ENCODE measurements around the gene DLAT.
"Not testable (repeated sequence)": the region's sequence is repeated elsewhere in the genome, so short reads cannot be mapped to it uniquely, and the experiment has no call there.

DLAT gene

GRCh38 chr11:112017538-112017937, 7.7 kb upstream of the DLAT start:
- Mint-ChIP-seq H3K4me3 (no peak overlapping the region), H3K9me3 (no peaks in the 10 kb centered on the region), H3K27ac (no peak overlapping the region), H3K36me3 (ENCODE audit: low read depth) (no peaks in the 10 kb centered on the region), H3K27me3 (ENCODE audit: low read depth) (no peaks in the 10 kb centered on the region), H3K4me1 (ENCODE audit: low read depth) (no peaks in the 10 kb centered on the region)

DNA sequence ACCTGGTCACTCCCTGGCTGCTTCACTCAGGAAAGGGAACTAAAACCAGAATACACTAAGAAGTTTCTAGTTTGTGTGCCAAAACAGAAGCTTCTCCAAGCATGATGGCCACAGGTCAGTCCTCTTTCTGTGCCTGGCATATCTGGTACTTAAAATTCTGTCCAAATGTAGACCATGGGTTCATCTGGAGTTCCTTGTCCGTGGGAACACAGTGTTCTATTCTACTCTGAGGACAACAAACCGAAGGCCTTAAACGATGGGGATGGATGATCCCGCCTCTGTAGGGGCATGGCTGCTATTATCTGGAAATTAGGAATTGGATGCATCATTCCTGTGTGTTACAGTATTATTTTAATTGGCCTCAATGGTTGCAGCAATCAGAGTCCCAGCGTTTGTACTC, 6.1 kb upstream of the DLAT start:
- H3K4me3 Mint-ChIP-seq, result no peak overlapping the region
- H3K27me3 Mint-ChIP-seq (ENCODE audit: low read depth), result no peaks in the 10 kb centered on the region
- H3K27ac Mint-ChIP-seq, result no peak overlapping the region
- peaks cover 5% of the 10 kb centered on the region for H3K4me1 Mint-ChIP-seq (ENCODE audit: low read depth)
- no peaks in the 10 kb centered on the region for H3K36me3 Mint-ChIP-seq (ENCODE audit: low read depth)
- no peaks in the 10 kb centered on the region for H3K9me3 Mint-ChIP-seq

- Mint-ChIP-seq H3K27me3 (ENCODE audit: low read depth) (no peaks in the 10 kb centered on the region), H3K4me3 (peak overlapping the region; percentile 15), H3K27ac (no peak overlapping the region), H3K4me1 (ENCODE audit: low read depth) (peaks cover 17% of the 10 kb centered on the region), H3K36me3 (ENCODE audit: low read depth) (peaks cover 2% of the 10 kb centered on the region), H3K9me3 (no peaks in the 10 kb centered on the region)
These were observed 2.1 kb upstream of the DLAT start for GRCh38 chr11:112023104-112023503.

DNA sequence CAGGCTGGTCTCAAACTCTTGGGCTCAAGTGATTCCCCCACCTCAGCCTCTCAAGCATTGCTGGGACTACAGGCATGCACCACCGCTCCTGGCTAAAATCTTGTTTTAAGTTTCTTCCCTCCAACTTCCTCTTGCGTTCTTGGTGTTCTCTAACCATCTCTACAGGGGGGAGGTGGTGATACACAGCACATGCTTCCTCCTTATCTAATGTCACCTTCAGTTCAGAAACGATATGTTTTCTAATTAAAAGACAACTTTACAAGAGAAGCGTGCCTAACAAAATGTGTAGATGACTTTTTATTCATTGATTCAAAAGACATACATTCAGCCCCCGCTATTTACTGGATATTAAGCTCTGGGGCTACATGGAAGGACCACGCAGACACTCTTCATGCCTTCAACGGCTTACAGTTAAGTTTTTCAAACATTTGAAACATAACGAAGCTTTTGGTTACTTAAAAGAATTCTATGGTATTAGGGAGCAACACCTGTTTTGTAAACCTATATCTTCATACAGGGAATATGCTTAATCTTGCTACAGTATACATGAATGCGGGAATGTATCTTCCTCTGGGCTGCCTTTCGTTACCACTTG, 933 bp upstream of the DLAT start:
- H3K9me3 Mint-ChIP-seq, result no peaks in the 10 kb centered on the region
- H3K4me1 Mint-ChIP-seq (ENCODE audit: low read depth), result peaks cover 19% of the 10 kb centered on the region
- H3K4me3 Mint-ChIP-seq, result peak overlapping the region; percentile 100
- H3K27me3 Mint-ChIP-seq (ENCODE audit: low read depth), result no peaks in the 10 kb centered on the region
- H3K36me3 Mint-ChIP-seq (ENCODE audit: low read depth), result peaks cover 9% of the 10 kb centered on the region
- peak overlapping the region; percentile 99 for H3K27ac Mint-ChIP-seq

DNA sequence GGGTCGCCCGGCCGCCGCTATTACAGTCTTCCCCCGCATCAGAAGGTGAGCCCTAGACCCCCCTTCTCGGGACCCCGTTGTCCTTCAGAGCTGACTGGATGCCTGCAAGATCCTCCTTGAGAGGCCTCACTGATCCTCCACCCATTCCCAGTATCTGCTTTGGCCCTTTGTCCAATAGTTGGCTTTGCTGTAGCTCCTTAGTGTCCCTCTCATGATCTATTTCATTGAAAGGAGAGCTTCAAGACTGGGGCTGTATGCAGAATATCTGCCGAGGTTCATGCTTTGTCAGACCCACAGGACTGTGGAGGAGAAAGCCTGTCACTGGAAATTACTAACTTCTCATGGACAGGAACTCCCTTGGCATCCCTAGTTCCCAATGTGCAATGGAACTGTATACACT, 499 bp downstream of the DLAT start:
- H3K4me1 Mint-ChIP-seq (ENCODE audit: low read depth), result peaks cover 21% of the 10 kb centered on the region
- H3K4me3 Mint-ChIP-seq, result peak overlapping the region; percentile 100
- H3K9me3 Mint-ChIP-seq, result no peaks in the 10 kb centered on the region
- peaks cover 20% of the 10 kb centered on the region for H3K36me3 Mint-ChIP-seq (ENCODE audit: low read depth)
- H3K27me3 Mint-ChIP-seq (ENCODE audit: low read depth), result no peaks in the 10 kb centered on the region
- H3K27ac Mint-ChIP-seq, result peak overlapping the region; percentile 99

DNA sequence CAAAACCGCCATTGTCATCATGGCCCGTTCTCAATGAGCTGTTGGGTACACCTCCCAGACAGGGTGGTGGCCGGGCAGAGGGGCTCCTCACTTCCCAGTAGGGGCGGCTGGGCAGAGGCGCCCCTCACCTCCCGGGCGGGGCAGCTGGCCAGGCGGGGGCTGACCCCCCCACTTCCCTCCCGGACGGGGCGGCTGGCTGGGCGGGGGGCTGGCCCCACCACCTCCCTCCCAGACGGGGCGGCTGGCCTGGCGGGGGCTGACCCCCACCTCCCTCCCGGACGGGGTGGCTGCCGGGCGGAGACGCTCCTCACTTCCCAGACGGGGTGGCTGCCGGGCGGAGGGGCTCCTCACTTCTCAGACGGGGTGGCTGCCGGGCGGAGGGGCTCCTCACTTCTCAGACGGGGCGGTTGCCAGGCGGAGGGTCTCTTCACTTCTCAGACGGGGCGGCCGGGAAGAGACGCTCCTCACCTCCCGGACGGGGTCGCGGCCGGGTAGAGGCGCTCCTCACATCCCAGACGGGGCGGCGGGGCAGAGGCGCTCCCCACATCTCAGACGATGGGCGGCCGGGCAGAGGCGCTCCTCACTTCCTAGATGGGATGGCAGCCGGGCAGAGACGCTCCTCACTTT, 1.7 kb downstream of the DLAT start:
- not testable (repeated sequence) for H3K27ac Mint-ChIP-seq; H3K9me3 Mint-ChIP-seq; H3K27me3 Mint-ChIP-seq (ENCODE audit: low read depth); H3K4me3 Mint-ChIP-seq
- peaks cover 23% of the 10 kb centered on the region for H3K36me3 Mint-ChIP-seq (ENCODE audit: low read depth)
- peaks cover 21% of the 10 kb centered on the region for H3K4me1 Mint-ChIP-seq (ENCODE audit: low read depth)

- Mint-ChIP-seq H3K4me1 (ENCODE audit: low read depth) (peaks cover 12% of the 10 kb centered on the region), H3K36me3 (ENCODE audit: low read depth) (peaks cover 37% of the 10 kb centered on the region), H3K27me3 (ENCODE audit: low read depth) (no peaks in the 10 kb centered on the region), H3K27ac (no peak overlapping the region), H3K4me3 (no peak overlapping the region), H3K9me3 (no peaks in the 10 kb centered on the region)
These were observed 4.3 kb downstream of the DLAT start for GRCh38 chr11:112029460-112029859.

GRCh38 chr11:112033902-112034301, 8.7 kb downstream of the DLAT start:
- H3K27ac Mint-ChIP-seq, result no peak overlapping the region
- H3K9me3 Mint-ChIP-seq, result no peaks in the 10 kb centered on the region
- no peaks in the 10 kb centered on the region for H3K27me3 Mint-ChIP-seq (ENCODE audit: low read depth)
- peaks cover 38% of the 10 kb centered on the region for H3K36me3 Mint-ChIP-seq (ENCODE audit: low read depth)
- H3K4me3 Mint-ChIP-seq, result no peak overlapping the region
- H3K4me1 Mint-ChIP-seq (ENCODE audit: low read depth), result peaks cover 3% of the 10 kb centered on the region

DNA sequence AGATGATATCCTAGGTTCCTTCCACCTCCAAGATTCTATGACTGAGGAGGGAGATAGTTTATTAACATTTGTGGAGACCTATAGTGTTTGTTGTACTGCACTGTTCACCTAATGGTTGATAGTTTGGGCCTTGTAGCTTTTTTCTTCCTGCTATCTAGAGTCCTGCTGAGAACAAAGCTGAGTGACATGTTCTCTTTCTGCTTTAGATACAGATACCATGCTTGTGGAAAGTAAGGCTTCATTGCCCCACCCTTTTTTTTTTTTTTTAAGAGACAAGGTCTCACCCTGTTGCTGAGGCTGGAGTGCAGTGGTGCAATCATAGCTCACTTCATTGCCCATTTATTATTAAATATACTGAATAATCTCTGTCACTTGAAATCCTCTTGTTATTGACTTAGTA, 12.3 kb downstream of the DLAT start:
- no peaks in the 10 kb centered on the region for H3K9me3 Mint-ChIP-seq
- H3K4me3 Mint-ChIP-seq, result no peak overlapping the region
- peaks cover 5% of the 10 kb centered on the region for H3K4me1 Mint-ChIP-seq (ENCODE audit: low read depth)
- peaks cover 32% of the 10 kb centered on the region for H3K36me3 Mint-ChIP-seq (ENCODE audit: low read depth)
- no peaks in the 10 kb centered on the region for H3K27me3 Mint-ChIP-seq (ENCODE audit: low read depth)
- no peak overlapping the region for H3K27ac Mint-ChIP-seq

DNA sequence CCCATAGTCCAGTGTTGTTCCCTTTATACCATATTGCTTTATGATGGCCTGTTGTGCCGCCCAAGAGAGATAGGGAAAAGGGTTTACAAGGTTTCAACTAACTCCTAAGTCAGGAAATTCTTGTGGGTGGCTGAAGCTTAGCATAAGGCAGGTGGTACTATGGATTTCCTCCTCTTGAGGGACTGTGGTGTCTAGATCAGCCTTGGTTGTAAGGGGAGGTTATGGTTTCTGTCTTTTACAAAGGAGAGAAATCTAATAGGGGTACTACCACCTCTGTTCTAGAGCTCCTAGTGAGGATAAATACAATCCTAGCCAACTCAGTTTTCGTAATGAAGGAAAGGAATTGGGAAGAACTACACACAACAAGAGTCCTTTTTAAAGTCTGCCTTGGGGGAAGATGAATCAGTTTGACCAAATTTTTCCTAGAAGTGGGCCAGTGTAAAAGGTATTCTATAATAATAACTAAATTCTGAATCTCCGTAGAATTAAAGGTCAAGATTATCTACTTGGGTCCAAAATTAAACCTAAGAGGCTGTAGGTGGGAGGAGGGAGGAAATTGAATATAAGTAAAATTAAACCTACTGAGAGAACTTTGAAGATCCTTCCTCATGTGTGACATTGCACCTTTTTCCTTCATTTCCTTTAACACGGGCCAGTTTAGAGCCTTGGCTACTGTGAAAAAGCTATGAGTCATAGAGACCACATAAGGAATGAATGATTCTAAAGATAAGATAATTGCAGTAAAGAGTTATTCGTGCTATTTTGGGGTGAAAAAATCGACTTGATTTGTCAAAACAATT, 17.2 kb downstream of the DLAT start:
- H3K4me3 Mint-ChIP-seq, result no peak overlapping the region
- no peaks in the 10 kb centered on the region for H3K9me3 Mint-ChIP-seq
- no peaks in the 10 kb centered on the region for H3K27me3 Mint-ChIP-seq (ENCODE audit: low read depth)
- no peak overlapping the region for H3K27ac Mint-ChIP-seq
- H3K4me1 Mint-ChIP-seq (ENCODE audit: low read depth), result peaks cover 6% of the 10 kb centered on the region
- peaks cover 51% of the 10 kb centered on the region for H3K36me3 Mint-ChIP-seq (ENCODE audit: low read depth)

DNA sequence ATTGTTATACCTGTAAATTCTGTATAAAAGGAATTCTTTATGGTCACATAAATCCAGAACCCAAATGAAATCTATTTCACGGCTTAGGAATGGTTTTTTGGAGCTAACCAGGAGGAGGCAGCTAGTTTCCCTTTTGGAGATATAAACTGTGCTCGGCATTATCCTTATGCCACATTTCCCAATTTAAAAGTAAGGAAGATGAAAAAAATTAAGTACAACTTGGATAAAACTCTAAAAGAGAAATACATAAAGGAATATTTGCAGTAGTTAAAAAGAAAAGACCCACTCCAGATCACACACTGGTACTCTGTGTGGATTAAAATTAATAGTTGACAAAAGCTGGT, 17.7 kb downstream of the DLAT start:
- H3K9me3 Mint-ChIP-seq, result no peaks in the 10 kb centered on the region
- H3K4me1 Mint-ChIP-seq (ENCODE audit: low read depth), result peaks cover 6% of the 10 kb centered on the region
- H3K36me3 Mint-ChIP-seq (ENCODE audit: low read depth), result peaks cover 55% of the 10 kb centered on the region
- no peaks in the 10 kb centered on the region for H3K27me3 Mint-ChIP-seq (ENCODE audit: low read depth)
- no peak overlapping the region for H3K27ac Mint-ChIP-seq
- no peak overlapping the region for H3K4me3 Mint-ChIP-seq

DNA sequence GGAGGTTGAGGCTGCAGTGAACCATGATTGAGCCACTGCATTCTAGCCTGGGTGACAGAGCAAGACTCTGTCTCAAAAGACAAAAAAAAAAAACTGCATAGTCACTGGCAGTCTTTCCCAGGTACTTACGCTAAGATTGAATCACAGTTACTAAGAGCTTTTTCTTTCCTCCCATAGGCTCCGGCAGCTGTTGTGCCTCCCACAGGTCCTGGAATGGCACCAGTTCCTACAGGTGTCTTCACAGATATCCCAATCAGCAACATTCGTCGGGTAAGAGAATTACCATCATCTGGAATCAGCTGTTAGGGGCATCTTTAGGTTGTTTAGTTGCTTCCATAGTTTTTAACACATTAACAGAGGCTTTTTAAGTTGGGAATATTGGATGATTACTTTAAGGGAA, 19.8 kb downstream of the DLAT start:
- Mint-ChIP-seq H3K36me3 (ENCODE audit: low read depth) (peaks cover 59% of the 10 kb centered on the region), H3K27me3 (ENCODE audit: low read depth) (no peaks in the 10 kb centered on the region), H3K4me1 (ENCODE audit: low read depth) (peaks cover 10% of the 10 kb centered on the region), H3K4me3 (no peak overlapping the region), H3K27ac (no peak overlapping the region), H3K9me3 (no peaks in the 10 kb centered on the region)

DNA sequence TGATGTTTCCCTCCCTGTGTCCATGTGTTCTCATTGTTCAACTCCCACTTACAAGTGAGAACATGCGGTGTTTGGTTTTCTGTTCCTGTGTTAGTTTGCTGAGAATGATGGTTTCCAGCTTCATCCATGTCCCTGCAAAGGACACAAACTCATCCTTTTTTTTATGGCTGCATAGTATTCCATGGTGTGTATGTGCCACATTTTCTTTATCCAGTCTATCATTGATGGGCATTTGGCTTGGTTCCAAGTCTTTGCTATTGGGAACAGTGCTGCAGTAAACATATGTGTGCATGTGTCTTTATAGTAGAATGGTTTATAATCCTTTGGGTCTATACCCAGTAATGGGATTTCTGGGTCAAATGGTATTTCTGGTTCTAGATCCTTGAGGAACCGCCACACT, 21.4 kb downstream of the DLAT start:
- H3K27me3 Mint-ChIP-seq (ENCODE audit: low read depth); H3K4me3 Mint-ChIP-seq; H3K9me3 Mint-ChIP-seq; H3K27ac Mint-ChIP-seq: not testable (repeated sequence)
- H3K4me1 Mint-ChIP-seq (ENCODE audit: low read depth), result peaks cover 15% of the 10 kb centered on the region
- peaks cover 60% of the 10 kb centered on the region for H3K36me3 Mint-ChIP-seq (ENCODE audit: low read depth)

DNA sequence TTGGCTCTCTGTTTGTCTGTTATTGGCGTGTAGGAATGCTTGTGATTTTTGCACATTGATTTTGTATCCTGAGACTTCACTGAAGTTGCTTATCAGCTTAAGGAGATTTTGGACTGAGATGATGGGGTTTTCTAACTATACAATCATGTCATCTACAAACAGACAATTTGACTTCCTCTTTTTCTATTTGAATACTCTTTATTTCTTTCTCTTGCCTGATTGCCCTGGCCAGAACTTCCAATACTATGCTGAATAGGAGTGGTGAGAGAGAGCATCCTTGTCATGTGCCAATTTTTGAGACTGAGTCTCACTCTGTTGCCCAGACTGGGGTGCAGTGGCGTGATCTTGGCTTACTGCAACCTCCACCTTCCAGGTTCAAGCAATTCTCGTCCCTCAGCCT, 23.0 kb downstream of the DLAT start:
- H3K27me3 Mint-ChIP-seq (ENCODE audit: low read depth); H3K4me3 Mint-ChIP-seq; H3K27ac Mint-ChIP-seq; H3K9me3 Mint-ChIP-seq: not testable (repeated sequence)
- H3K4me1 Mint-ChIP-seq (ENCODE audit: low read depth), result peaks cover 11% of the 10 kb centered on the region
- H3K36me3 Mint-ChIP-seq (ENCODE audit: low read depth), result peaks cover 60% of the 10 kb centered on the region

DNA sequence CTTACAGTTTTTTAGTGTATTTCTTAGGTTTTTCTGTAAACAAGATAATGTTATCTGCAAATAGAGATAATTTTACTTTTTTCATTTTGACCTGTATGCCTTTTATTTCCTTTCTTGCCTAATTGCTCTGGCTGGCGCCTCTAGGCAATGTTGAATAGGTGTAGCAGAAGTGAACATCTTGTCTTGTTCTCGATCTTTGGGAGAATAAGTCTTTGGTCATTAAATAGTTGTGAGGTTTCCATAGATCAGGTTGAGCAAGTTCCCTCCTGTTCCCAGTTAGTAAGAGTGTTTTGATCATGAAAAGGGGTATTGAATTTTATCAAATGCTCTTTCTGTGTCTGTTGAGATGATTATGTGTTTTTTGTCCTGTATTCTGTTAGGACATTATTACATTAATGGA, 24.6 kb downstream of the DLAT start:
- H3K4me3 Mint-ChIP-seq, result no peak overlapping the region

More for the DNA sequence above, 24.6 kb downstream of the DLAT start:
- Mint-ChIP-seq H3K9me3 (no peaks in the 10 kb centered on the region), H3K27ac (no peak overlapping the region), H3K36me3 (ENCODE audit: low read depth) (peaks cover 57% of the 10 kb centered on the region), H3K4me1 (ENCODE audit: low read depth) (peaks cover 11% of the 10 kb centered on the region), H3K27me3 (ENCODE audit: low read depth) (no peaks in the 10 kb centered on the region)
